GM12865 (cell line): ENCODE data around the gene KDM6B.

Source experiments
- DNase-seq: peaks from one replicate; pipeline ENCODE4 v3.0.0; 2010; ENCODE audit warnings: low read depth
- H3K4me3 ChIP-seq: 2 replicates; pipeline ENCODE4 v1.5.1; 2011; ENCODE audit warnings: mild to moderate bottlenecking, low read depth, low read length, control low read depth
- CTCF ChIP-seq: IDR thresholded peaks from 2 replicates; pipeline ENCODE4 v1.5.1; 2011; ENCODE audit warnings: low read length, control low read depth, low read depth, inconsistent platforms; ENCODE audit not compliant: insufficient read depth; ENCODE audit errors: missing control alignments

KDM6B gene

GRCh38 chr17:7836596-7837407 lies 2.8 kb downstream of the KDM6B start:
- peak; percentile 93 for DNase-seq
- no peak for TF ChIP-seq CTCF
- peak overlapping the region; percentile 96 for H3K4me3 ChIP-seq

GRCh38 chr17:7837408-7838088 lies 3.5 kb downstream of the KDM6B start:
- no peak for TF ChIP-seq CTCF
- peak overlapping the region; percentile 96 for H3K4me3 ChIP-seq
- peak; percentile 49 for DNase-seq

- no peak for TF ChIP-seq CTCF
- peak overlapping the region; percentile 96 for H3K4me3 ChIP-seq
- peak; percentile 56 for DNase-seq
Measured at GRCh38 chr17:7838090-7839075, 4.4 kb downstream of the KDM6B start.

GRCh38 chr17:7839190-7839875 lies 5.3 kb downstream of the KDM6B start:
- no peak overlapping the region for H3K4me3 ChIP-seq
- no peak for TF ChIP-seq CTCF
- no peak for DNase-seq

GRCh38 chr17:7839876-7840261 lies 5.9 kb downstream of the KDM6B start:
- peak; percentile 61 for DNase-seq
- no peak for TF ChIP-seq CTCF
- no peak overlapping the region for H3K4me3 ChIP-seq

- no peak for DNase-seq
- no peak for TF ChIP-seq CTCF
- H3K4me3 ChIP-seq, result no peak overlapping the region; the same call in 1 of the 2 replicates
Measured at GRCh38 chr17:7840441-7840840, 6.4 kb downstream of the KDM6B start.
